NCI-H1436 treated with DMSO at 0.1 percent for 48 hours (cell line): ENCODE results near the gene PLCB4.
"Not testable (repeated sequence)": the region's sequence is repeated elsewhere in the genome, so short reads cannot be mapped to it uniquely, and the experiment has no call there.

Source experiments
- DNase-seq: peaks from one replicate; lab custom pipeline; 2025; lab: John Stamatoyannopoulos, UW

PLCB4 gene

GRCh38 chr20:9142809-9143208 lies 73.9 kb downstream of the PLCB4 start:
- DNase-seq = no peak

GRCh38 chr20:9143926-9144325 lies 75.0 kb downstream of the PLCB4 start:
- DNase-seq = no peak

- no peak for DNase-seq
Observed at GRCh38 chr20:9144643-9145042, 75.8 kb downstream of the PLCB4 start.

- no peak for DNase-seq
Observed at GRCh38 chr20:9145142-9145541, 76.3 kb downstream of the PLCB4 start.

GRCh38 chr20:9146649-9147048 lies 77.8 kb downstream of the PLCB4 start:
- no peak for DNase-seq

- DNase-seq = no peak
Observed at GRCh38 chr20:9147547-9148024, 78.7 kb downstream of the PLCB4 start.

- DNase-seq = no peak
Observed at GRCh38 chr20:9148291-9148690, 79.4 kb downstream of the PLCB4 start.

- DNase-seq = no peak
Observed at GRCh38 chr20:9149087-9149486, 80.2 kb downstream of the PLCB4 start.

GRCh38 chr20:9149796-9150195 lies 80.9 kb downstream of the PLCB4 start:
- no peak for DNase-seq

- no peak for DNase-seq
Observed at GRCh38 chr20:9150679-9151078, 81.8 kb downstream of the PLCB4 start.

GRCh38 chr20:9152139-9152538 lies 83.3 kb downstream of the PLCB4 start:
- DNase-seq = not testable (repeated sequence)

GRCh38 chr20:9154464-9155024 lies 85.7 kb downstream of the PLCB4 start:
- no peak for DNase-seq

GRCh38 chr20:9156529-9157280 lies 87.8 kb downstream of the PLCB4 start:
- DNase-seq = no peak

GRCh38 chr20:9160331-9160730 lies 91.4 kb downstream of the PLCB4 start:
- no peak for DNase-seq

GRCh38 chr20:9160757-9161156 lies 91.9 kb downstream of the PLCB4 start:
- no peak for DNase-seq

GRCh38 chr20:9161311-9161710 lies 92.4 kb downstream of the PLCB4 start:
- DNase-seq = no peak

GRCh38 chr20:9163251-9163650 lies 94.4 kb downstream of the PLCB4 start:
- no peak for DNase-seq

- DNase-seq = no peak
Observed at GRCh38 chr20:9163995-9164394, 95.1 kb downstream of the PLCB4 start.

GRCh38 chr20:9165261-9165660 lies 96.4 kb downstream of the PLCB4 start:
- DNase-seq = no peak

GRCh38 chr20:9166153-9166780 lies 97.4 kb downstream of the PLCB4 start:
- no peak for DNase-seq

GRCh38 chr20:9169409-9169808 lies 100.5 kb downstream of the PLCB4 start:
- no peak for DNase-seq

GRCh38 chr20:9172851-9173250 lies 104.0 kb downstream of the PLCB4 start:
- DNase-seq = no peak

GRCh38 chr20:9177278-9177677 lies 108.4 kb downstream of the PLCB4 start:
- DNase-seq = no peak
